Measurements from ENCODE around the gene CFI. TPM values are rescaled to one million over a fixed set of nuclear protein-coding genes. Genes with fewer than 3 reads are reported as not detected.

The CFI gene
- total and polyA plus RNA-seq, 9 of the 15 experiments (the other 6 are each of a cell fraction or from before 2014, with no cell fraction given): 0.30 to 8.4 (median 0.95) TPM

DNA sequence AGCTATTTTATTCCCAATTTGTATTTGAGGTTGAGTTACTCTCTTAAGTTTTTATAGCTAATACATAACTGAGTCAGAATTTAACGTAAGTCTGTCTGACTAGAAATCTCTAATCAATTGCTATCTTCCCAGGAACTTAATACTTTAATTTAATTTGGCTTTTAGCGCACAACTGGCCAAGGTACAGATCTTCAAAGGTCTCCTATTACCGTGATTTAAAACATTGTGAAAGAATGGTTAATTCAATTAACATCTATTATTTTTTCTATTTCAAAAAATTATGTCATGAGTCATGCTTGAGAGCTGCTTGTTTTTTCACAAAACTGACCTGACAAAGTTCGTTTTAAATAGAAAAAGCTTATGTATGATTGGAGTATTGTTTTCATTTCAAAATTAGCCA is 49.9 kb downstream of the CFI start:
- intact Hi-C loops (cut with micrococcal nuclease) (no loop called here), in situ Hi-C loops (cut with MboI) (no loop called here)
- 78% methylated on average over 4 of the region's 4 CpGs for WGBS (ENCODE audit: insufficient coverage, low coverage, missing lambda C conversion rate)
- ChIA-PET POLR2A (interaction anchor here (1.3 kb wide), 3 partner anchors 13 to 17 kb away, joined by 3 to 5 read pairs (median 4); no protein-coding TSS in a partner anchor), CTCF (ENCODE audit: low intra/inter-chr PET ratio) (no interaction called here)
- no peak overlapping the region for H3K4me3 ChIP-seq
- no peak overlapping the region for H3K27ac ChIP-seq (ENCODE audit: extremely low read depth, low read depth, low read length)
- no peaks in the 10 kb centered on the region for H3K79me2 ChIP-seq (ENCODE audit: control insufficient read depth, insufficient read depth, low read length)
- FAIRE-seq (no peak), ATAC-seq (no peak), DNase-seq (ENCODE audit: extremely low read depth in 1 of 4, low spot score in 3 of 4) (no peak)
- H4K20me1 ChIP-seq (replicated peaks; ENCODE audit: control insufficient read depth, insufficient read depth, low read length): no peaks in the 10 kb centered on the region
- no peaks in the 10 kb centered on the region for H3K9me3 ChIP-seq (replicated peaks; ENCODE audit: control insufficient read depth, insufficient read depth, low read depth, low read length)
- H3K27me3 ChIP-seq (ENCODE audit: control insufficient read depth in 2 of 2, insufficient read depth in 2 of 2, low read length in 2 of 2): no peaks in the 10 kb centered on the region
- no peak overlapping the region for H3K9ac ChIP-seq (ENCODE audit: insufficient read depth in 1 of 2, low read depth in 2 of 2, low read length in 2 of 2)
- no TSS peak for BruUV-seq (replicated peaks)
- no peaks in the 10 kb centered on the region for H3K9me1 ChIP-seq (ENCODE audit: control insufficient read depth, insufficient read depth, low read length)
- no peaks in the 10 kb centered on the region for H3K36me3 ChIP-seq (ENCODE audit: control insufficient read depth, insufficient read depth, low read length)
- H2AFZ ChIP-seq (ENCODE audit: low read depth, low read length): no peak overlapping the region
- H3K4me2 ChIP-seq (ENCODE audit: insufficient read depth, low read length): no peak overlapping the region
- peaks cover 0 to 10% of the 10 kb centered on the region in 2 experiments; a peak in 2 of 5 replicates for H3K4me1 ChIP-seq (replicated peaks in 1 of 2; ENCODE audit: control insufficient read depth in 2 of 2, insufficient read depth in 2 of 2, low read length in 2 of 2)
- TF ChIP-seq, protein P1, sequence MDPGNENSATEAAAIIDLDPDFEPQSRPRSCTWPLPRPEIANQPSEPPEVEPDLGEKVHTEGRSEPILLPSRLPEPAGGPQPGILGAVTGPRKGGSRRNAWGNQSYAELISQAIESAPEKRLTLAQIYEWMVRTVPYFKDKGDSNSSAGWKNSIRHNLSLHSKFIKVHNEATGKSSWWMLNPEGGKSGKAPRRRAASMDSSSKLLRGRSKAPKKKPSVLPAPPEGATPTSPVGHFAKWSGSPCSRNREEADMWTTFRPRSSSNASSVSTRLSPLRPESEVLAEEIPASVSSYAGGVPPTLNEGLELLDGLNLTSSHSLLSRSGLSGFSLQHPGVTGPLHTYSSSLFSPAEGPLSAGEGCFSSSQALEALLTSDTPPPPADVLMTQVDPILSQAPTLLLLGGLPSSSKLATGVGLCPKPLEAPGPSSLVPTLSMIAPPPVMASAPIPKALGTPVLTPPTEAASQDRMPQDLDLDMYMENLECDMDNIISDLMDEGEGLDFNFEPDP (CRISPR knock-in tag; IDR thresholded peaks at IDR 0.05): no peak
- TF ChIP-seq RHOXF2B (CRISPR knock-in tag; conservative IDR thresholded peaks at IDR 0.05): no peak
- no peak for TF ChIP-seq ZNF197 (CRISPR knock-in tag; IDR thresholded peaks at IDR 0.05; ENCODE audit: low read depth)
- TF ChIP-seq, protein P2, sequence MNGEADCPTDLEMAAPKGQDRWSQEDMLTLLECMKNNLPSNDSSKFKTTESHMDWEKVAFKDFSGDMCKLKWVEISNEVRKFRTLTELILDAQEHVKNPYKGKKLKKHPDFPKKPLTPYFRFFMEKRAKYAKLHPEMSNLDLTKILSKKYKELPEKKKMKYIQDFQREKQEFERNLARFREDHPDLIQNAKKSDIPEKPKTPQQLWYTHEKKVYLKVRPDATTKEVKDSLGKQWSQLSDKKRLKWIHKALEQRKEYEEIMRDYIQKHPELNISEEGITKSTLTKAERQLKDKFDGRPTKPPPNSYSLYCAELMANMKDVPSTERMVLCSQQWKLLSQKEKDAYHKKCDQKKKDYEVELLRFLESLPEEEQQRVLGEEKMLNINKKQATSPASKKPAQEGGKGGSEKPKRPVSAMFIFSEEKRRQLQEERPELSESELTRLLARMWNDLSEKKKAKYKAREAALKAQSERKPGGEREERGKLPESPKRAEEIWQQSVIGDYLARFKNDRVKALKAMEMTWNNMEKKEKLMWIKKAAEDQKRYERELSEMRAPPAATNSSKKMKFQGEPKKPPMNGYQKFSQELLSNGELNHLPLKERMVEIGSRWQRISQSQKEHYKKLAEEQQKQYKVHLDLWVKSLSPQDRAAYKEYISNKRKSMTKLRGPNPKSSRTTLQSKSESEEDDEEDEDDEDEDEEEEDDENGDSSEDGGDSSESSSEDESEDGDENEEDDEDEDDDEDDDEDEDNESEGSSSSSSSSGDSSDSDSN (IDR thresholded peaks at IDR 0.05; ENCODE audit: borderline replicate concordance in 1 of 2, low read depth in 2 of 2, low read length in 2 of 2): no peak
- TF ChIP-seq, protein P3, sequence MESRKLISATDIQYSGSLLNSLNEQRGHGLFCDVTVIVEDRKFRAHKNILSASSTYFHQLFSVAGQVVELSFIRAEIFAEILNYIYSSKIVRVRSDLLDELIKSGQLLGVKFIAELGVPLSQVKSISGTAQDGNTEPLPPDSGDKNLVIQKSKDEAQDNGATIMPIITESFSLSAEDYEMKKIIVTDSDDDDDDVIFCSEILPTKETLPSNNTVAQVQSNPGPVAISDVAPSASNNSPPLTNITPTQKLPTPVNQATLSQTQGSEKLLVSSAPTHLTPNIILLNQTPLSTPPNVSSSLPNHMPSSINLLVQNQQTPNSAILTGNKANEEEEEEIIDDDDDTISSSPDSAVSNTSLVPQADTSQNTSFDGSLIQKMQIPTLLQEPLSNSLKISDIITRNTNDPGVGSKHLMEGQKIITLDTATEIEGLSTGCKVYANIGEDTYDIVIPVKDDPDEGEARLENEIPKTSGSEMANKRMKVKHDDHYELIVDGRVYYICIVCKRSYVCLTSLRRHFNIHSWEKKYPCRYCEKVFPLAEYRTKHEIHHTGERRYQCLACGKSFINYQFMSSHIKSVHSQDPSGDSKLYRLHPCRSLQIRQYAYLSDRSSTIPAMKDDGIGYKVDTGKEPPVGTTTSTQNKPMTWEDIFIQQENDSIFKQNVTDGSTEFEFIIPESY (CRISPR knock-in tag; IDR thresholded peaks at IDR 0.05): no peak
- TF ChIP-seq, protein P4, sequence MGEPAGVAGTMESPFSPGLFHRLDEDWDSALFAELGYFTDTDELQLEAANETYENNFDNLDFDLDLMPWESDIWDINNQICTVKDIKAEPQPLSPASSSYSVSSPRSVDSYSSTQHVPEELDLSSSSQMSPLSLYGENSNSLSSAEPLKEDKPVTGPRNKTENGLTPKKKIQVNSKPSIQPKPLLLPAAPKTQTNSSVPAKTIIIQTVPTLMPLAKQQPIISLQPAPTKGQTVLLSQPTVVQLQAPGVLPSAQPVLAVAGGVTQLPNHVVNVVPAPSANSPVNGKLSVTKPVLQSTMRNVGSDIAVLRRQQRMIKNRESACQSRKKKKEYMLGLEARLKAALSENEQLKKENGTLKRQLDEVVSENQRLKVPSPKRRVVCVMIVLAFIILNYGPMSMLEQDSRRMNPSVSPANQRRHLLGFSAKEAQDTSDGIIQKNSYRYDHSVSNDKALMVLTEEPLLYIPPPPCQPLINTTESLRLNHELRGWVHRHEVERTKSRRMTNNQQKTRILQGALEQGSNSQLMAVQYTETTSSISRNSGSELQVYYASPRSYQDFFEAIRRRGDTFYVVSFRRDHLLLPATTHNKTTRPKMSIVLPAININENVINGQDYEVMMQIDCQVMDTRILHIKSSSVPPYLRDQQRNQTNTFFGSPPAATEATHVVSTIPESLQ (CRISPR knock-in tag; IDR thresholded peaks at IDR 0.05): no peak
- TF ChIP-seq, protein P5, sequence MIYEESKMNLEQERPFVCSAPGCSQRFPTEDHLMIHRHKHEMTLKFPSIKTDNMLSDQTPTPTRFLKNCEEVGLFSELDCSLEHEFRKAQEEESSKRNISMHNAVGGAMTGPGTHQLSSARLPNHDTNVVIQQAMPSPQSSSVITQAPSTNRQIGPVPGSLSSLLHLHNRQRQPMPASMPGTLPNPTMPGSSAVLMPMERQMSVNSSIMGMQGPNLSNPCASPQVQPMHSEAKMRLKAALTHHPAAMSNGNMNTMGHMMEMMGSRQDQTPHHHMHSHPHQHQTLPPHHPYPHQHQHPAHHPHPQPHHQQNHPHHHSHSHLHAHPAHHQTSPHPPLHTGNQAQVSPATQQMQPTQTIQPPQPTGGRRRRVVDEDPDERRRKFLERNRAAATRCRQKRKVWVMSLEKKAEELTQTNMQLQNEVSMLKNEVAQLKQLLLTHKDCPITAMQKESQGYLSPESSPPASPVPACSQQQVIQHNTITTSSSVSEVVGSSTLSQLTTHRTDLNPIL (CRISPR knock-in tag; IDR thresholded peaks at IDR 0.05): no peak
- TF ChIP-seq ZNF551 (CRISPR knock-in tag; IDR thresholded peaks at IDR 0.05): no peak
- TF ChIP-seq MYC (IDR thresholded peaks at IDR 0.05; ENCODE audit: low read depth, low read length): no peak
- TF ChIP-seq MYC (CRISPR knock-in tag; IDR thresholded peaks at IDR 0.05; ENCODE audit: borderline replicate concordance, low read depth): no peak
- no peak for TF ChIP-seq ARHGAP35 (IDR thresholded peaks at IDR 0.05; ENCODE audit: partially characterized antibody)

Data from K562 (cell line).